Muscle layer of colon (tissue), 2 donors: ENCODE data around the gene TAF1A.

Source experiments
- H3K27ac ChIP-seq: one replicate; pipeline ENCODE4 v1.7.0; 2013; ENCODE audit warnings: low read depth, mild to moderate bottlenecking, low read length, moderate library complexity
- H3K27me3 ChIP-seq, 2 donors: one replicate each; pipeline ENCODE4 v1.7.0; 2013; ENCODE audit warnings: low read length in 2 of 2, mild to moderate bottlenecking in 2 of 2; ENCODE audit not compliant: insufficient read depth in 2 of 2, control insufficient read depth in 1 of 2
- H3K36me3 ChIP-seq: one replicate; pipeline ENCODE4 v1.7.0; 2013; ENCODE audit warnings: mild to moderate bottlenecking, low read length; ENCODE audit not compliant: insufficient read depth
- H3K4me1 ChIP-seq: one replicate; pipeline ENCODE4 v1.7.0; 2013; ENCODE audit warnings: mild to moderate bottlenecking, low read length; ENCODE audit not compliant: insufficient read depth
- H3K4me3 ChIP-seq, 2 donors: one replicate each; pipeline ENCODE4 v1.7.0; 2013; ENCODE audit warnings: low read length in 2 of 2, low read depth in 1 of 2, mild to moderate bottlenecking in 1 of 2, moderate library complexity in 1 of 2
- H3K9ac ChIP-seq: one replicate; pipeline ENCODE4 v1.7.0; 2013; ENCODE audit warnings: low read length
- H3K9me3 ChIP-seq: one replicate; pipeline ENCODE4 v1.7.0; 2013; ENCODE audit warnings: mild to moderate bottlenecking, low read length
- donor health status: abdominal sarcoma.
- donor health status: Adenocarcinoma of cecum.

Gene TAF1A

GRCh38 chr1:222594789-222595188, 5.1 kb upstream of the TAF1A start:
- H3K9ac ChIP-seq, result no peak overlapping the region
- no peaks in the 10 kb centered on the region for H3K9me3 ChIP-seq
- H3K4me3 ChIP-seq, result no peak overlapping the region
- no peak overlapping the region for H3K27ac ChIP-seq
- H3K4me1 ChIP-seq, result peaks cover 6% of the 10 kb centered on the region
- H3K27me3 ChIP-seq, result no peaks in the 10 kb centered on the region
- H3K36me3 ChIP-seq, result no peaks in the 10 kb centered on the region

- H3K36me3 ChIP-seq, result peaks cover 1% of the 10 kb centered on the region
- H3K4me1 ChIP-seq, result peaks cover 15% of the 10 kb centered on the region
- H3K9me3 ChIP-seq, result no peaks in the 10 kb centered on the region
- no peak overlapping the region for H3K9ac ChIP-seq
- no peak overlapping the region for H3K4me3 ChIP-seq
- H3K27me3 ChIP-seq, result no peaks in the 10 kb centered on the region
- no peak overlapping the region for H3K27ac ChIP-seq
These were observed 2.4 kb upstream of the TAF1A start for GRCh38 chr1:222592171-222592570.

GRCh38 chr1:222588135-222588534, 1.6 kb downstream of the TAF1A start:
- no peak overlapping the region for H3K27ac ChIP-seq
- H3K4me1 ChIP-seq, result peaks cover 15% of the 10 kb centered on the region
- no peak overlapping the region for H3K9ac ChIP-seq
- H3K27me3 ChIP-seq, result no peaks in the 10 kb centered on the region
- H3K36me3 ChIP-seq, result peaks cover 10% of the 10 kb centered on the region
- H3K9me3 ChIP-seq, result no peaks in the 10 kb centered on the region
- H3K4me3 ChIP-seq, result no peak overlapping the region

DNA sequence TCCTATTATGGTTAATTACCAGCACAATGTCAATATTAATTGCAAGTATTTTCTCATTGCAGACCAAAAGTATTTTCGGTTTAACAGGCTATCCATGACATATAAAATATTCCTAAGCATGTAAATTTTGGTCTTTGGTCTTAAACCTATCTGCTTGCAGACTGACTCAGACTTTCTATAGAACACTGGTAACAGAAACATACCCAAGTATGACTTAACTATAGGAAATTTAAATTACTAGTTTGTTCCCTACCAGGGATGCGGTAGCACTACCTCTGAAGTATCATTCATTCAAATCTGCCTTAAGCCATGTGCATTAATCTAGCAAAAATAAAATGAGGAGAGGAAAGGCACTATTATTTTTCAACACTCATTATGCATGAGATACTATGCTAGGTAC, 2.9 kb downstream of the TAF1A start:
- no peaks in the 10 kb centered on the region for H3K9me3 ChIP-seq
- H3K36me3 ChIP-seq, result peaks cover 20% of the 10 kb centered on the region
- no peak overlapping the region for H3K27ac ChIP-seq
- peaks cover 15% of the 10 kb centered on the region for H3K4me1 ChIP-seq
- H3K4me3 ChIP-seq, result no peak overlapping the region
- H3K9ac ChIP-seq, result no peak overlapping the region
- no peaks in the 10 kb centered on the region for H3K27me3 ChIP-seq

GRCh38 chr1:222583079-222583478, 6.7 kb downstream of the TAF1A start:
- peaks cover 20% of the 10 kb centered on the region for H3K36me3 ChIP-seq

DNA sequence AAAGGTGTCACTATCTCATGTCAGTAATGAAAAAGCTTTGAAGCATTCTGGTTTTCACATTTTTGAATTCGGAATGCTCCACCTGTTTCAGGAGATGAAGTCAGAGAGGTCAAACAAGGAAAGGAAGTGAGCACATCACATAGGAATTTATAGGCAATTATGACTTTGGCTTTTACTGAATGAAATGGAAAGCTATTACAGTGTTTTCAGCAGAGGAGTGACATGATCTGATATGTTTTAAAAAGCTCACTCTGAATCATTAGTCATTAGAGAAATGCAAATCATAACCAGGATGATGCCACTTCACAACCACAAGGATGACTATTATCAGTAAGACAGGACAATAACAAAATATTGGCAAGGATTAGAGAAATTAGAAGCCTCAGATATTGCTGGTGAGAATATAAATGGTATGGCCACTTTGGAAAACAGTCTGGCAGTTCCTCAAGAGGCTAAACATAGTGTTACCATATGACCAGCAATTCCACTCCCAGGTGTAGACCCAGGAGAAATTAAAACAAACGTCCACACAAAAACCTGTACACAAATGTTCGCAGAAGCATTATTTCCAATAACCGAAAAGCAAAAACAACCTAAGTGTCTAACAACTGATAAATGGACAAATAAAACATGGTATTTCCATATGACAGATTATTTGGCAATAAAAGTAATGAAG, 7.5 kb downstream of the TAF1A start:
- no peak overlapping the region for H3K4me3 ChIP-seq
- no peak overlapping the region for H3K9ac ChIP-seq
- no peaks in the 10 kb centered on the region for H3K4me1 ChIP-seq
- H3K27ac ChIP-seq, result no peak overlapping the region
- H3K36me3 ChIP-seq, result peaks cover 20% of the 10 kb centered on the region
- no peaks in the 10 kb centered on the region for H3K27me3 ChIP-seq
- H3K9me3 ChIP-seq, result no peaks in the 10 kb centered on the region

More at GRCh38 chr1:222583079-222583478, 6.7 kb downstream of the TAF1A start:
- no peaks in the 10 kb centered on the region for H3K4me1 ChIP-seq
- no peaks in the 10 kb centered on the region for H3K27me3 ChIP-seq
- H3K27ac ChIP-seq, result no peak overlapping the region
- no peak overlapping the region for H3K9ac ChIP-seq
- H3K4me3 ChIP-seq, result no peak overlapping the region
- H3K9me3 ChIP-seq, result no peaks in the 10 kb centered on the region

DNA sequence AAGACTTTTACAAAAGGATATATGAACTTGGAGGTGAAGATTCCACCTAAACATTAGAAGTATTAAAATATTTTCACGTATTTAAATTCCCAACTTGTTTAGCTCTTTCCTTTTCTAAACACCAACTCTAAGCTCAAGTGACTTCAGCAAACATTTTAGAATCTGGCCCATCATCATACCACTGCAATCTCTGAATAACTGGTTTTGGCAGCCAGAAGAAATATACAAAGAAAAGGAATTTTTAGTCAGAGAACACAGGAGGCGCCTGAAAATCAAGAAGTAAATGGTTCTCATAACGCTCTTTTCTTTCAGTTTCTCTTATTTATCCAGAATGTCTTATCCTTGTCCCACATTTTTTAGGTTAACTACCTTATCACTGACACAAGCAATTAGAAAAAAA, 10.4 kb downstream of the TAF1A start:
- Histone ChIP-seq H3K36me3 (peaks cover 21% of the 10 kb centered on the region), H3K27me3 (no peaks in the 10 kb centered on the region), H3K4me3 (no peak overlapping the region), H3K27ac (no peak overlapping the region), H3K9me3 (no peaks in the 10 kb centered on the region), H3K4me1 (no peaks in the 10 kb centered on the region), H3K9ac (no peak overlapping the region)

- H3K4me1 ChIP-seq, result no peaks in the 10 kb centered on the region
- no peaks in the 10 kb centered on the region for H3K9me3 ChIP-seq
- H3K4me3 ChIP-seq, result no peak overlapping the region
- H3K36me3 ChIP-seq, result peaks cover 10% of the 10 kb centered on the region
- no peak overlapping the region for H3K27ac ChIP-seq
- H3K27me3 ChIP-seq, result no peaks in the 10 kb centered on the region
- H3K9ac ChIP-seq, result no peak overlapping the region
These were observed 18.9 kb downstream of the TAF1A start for GRCh38 chr1:222570837-222571236.

GRCh38 chr1:222561656-222562055, 28.1 kb downstream of the TAF1A start:
- Histone ChIP-seq H3K9me3 (no peaks in the 10 kb centered on the region), H3K27me3 (no peaks in the 10 kb centered on the region), H3K4me3 (no peak overlapping the region), H3K9ac (no peak overlapping the region), H3K4me1 (no peaks in the 10 kb centered on the region), H3K36me3 (peaks cover 31% of the 10 kb centered on the region), H3K27ac (no peak overlapping the region)

DNA sequence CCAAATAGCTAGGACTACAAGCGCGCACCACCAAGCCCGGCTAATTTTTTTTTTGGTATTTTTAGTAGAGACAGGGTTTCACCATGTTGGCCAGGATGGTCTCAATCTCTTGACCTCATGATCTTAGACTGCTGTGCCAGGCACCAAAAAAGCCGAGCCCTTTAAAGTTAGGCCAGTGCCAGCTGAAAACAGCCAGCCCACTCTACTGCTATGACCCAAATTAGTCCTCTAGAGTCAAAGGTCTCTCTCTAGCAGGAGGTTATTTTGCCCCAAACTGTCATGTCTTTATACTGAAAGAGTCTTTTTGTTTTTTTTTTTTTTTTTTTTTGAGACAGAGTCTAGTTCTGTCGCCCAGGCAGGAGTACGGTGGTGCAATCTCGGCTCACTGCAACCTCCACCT, 32.2 kb downstream of the TAF1A start:
- no peak overlapping the region for H3K4me3 ChIP-seq
- H3K27me3 ChIP-seq, result no peaks in the 10 kb centered on the region
- peaks cover 31% of the 10 kb centered on the region for H3K36me3 ChIP-seq
- H3K9me3 ChIP-seq, result no peaks in the 10 kb centered on the region
- no peaks in the 10 kb centered on the region for H3K4me1 ChIP-seq
- no peak overlapping the region for H3K27ac ChIP-seq
- H3K9ac ChIP-seq, result no peak overlapping the region

DNA sequence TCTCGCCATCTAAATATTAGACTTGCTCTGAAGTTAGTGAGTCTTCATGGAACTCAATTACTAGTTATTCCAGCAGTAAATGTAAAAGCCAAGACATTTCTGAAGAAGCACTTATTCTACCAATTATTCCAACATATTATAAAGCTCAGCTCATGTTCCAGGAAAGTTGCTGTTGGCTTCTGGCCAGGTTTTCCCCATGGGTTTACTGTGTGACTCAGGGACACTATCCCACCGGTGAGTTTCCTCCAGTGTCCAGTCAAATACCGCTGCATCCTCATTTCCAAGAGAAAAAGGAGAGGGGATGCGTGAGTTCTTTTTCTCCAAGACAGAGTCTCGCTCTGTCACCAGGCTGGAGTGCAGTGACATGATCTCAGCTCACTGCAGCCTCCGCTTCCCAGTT, 32.6 kb downstream of the TAF1A start:
- Histone ChIP-seq H3K9ac (no peak overlapping the region), H3K27me3 (no peaks in the 10 kb centered on the region), H3K4me1 (no peaks in the 10 kb centered on the region), H3K9me3 (no peaks in the 10 kb centered on the region), H3K27ac (no peak overlapping the region), H3K4me3 (no peak overlapping the region), H3K36me3 (peaks cover 31% of the 10 kb centered on the region)

DNA sequence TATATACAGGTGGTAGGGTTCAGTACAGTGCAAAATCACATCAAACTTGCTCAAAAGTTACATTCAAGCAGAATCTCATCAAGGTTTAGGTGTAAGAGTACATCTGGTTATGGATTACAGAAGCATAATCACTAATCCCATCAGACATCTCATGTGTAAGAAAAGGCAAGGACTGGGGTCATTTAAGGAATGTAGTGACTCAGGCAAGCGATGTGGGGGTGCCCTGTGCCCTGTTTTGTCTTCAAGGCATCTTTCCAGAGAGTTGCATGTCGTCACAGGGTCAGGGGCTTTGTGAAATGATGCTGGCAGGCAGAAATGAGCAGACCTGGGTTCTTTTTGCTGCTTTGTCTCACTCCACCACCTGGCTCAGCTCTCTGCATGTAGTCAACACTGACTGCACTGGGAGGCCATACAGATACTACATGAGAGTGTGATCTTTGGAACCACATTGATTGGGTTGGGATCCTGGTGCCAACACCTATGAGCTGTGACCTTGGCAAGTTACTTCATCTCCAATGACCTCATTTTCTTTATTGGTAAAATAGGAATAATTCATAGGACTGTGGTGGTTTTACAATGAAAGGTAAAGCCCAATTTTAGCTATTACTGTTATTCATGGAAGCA, 33.6 kb downstream of the TAF1A start:
- Histone ChIP-seq H3K9ac (no peak overlapping the region), H3K27ac (no peak overlapping the region), H3K36me3 (peaks cover 25% of the 10 kb centered on the region), H3K9me3 (no peaks in the 10 kb centered on the region), H3K27me3 (no peaks in the 10 kb centered on the region), H3K4me1 (no peaks in the 10 kb centered on the region), H3K4me3 (no peak overlapping the region)
